NCI-H82 treated with DMSO at 0.1 percent for 48 hours (cell line): ENCODE measurements around the gene FASTKD3.
"Not testable (repeated sequence)": the region's sequence is repeated elsewhere in the genome, so short reads cannot be mapped to it uniquely, and the experiment has no call there.

Experiments
- DNase-seq: peaks from one replicate; lab custom pipeline; 2025; ENCODE audit not compliant: unreplicated experiment; lab: John Stamatoyannopoulos, UW

The FASTKD3 gene, protein sequence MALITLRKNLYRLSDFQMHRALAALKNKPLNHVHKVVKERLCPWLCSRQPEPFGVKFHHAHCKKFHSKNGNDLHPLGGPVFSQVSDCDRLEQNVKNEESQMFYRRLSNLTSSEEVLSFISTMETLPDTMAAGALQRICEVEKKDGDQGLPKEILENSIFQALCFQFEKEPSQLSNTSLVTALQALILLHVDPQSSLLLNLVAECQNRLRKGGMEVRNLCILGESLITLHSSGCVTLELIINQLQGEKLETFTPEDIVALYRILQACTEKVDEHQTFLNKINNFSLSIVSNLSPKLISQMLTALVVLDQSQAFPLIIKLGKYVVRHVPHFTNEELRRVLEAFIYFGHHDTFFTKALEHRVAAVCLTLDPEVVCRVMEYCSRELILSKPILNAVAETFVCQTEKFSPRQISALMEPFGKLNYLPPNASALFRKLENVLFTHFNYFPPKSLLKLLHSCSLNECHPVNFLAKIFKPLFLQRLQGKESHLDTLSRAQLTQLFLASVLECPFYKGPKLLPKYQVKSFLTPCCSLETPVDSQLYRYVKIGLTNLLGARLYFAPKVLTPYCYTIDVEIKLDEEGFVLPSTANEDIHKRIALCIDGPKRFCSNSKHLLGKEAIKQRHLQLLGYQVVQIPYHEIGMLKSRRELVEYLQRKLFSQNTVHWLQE

GRCh38 chr5:7868773-7869473, at the start of gene FASTKD3, which contains the start of gene MTRR:
FASTKD3 (minus strand) TSS chr5:7869031; CDS start chr5:7868083, 948 bp downstream.
MTRR (plus strand) TSS chr5:7869148; CDS start chr5:7870795, 1,647 bp downstream.
- peak; percentile 56 for DNase-seq

GRCh38 chr5:7917130-7918123, 48.6 kb upstream of the FASTKD3 start:
- DNase-seq = no peak

DNA sequence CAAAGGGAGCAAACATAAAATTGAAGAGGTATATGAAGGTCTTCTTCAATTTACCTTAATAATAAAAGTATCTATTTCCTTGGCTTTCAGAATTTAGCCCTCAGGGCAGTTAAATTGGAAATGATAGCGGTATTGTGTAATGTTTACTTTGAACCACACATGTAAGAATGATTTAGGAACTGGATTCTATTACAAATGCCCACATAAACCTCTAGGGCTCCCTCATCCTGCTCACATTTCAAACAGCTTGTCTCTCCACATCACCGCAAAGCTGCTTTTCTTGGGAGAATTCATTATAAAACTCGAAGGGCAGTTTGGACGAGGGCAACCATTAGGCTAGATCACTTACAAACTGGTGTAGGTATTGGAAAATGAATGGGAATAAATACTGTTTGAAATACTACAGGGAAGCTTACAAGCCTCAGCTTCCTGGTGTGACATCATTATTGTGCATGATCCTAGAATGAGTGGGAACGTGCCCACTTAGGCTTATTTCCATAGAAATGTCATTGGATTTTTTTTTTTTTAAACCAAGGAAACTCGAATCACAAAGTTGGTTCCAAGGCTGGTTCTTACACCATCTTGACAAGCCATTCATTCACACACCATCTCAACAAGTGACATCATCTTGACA, 47.5 kb upstream of the FASTKD3 start:
- DNase-seq = no peak

DNA sequence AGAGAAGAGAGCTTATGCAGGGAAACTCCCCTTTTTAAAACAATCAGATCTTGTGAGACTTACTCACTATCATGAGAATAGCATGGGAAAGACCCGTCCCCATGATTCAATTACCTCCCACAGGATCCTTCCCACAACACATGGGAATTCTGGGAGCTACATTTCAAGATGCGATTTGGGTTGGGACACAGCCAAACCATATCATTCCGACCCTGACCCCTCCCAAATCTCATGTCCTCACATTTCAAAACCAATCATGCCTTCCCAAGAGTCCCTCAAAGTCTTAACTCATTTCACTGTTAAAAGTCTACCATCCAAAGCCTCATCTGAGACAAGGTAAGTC, 42.6 kb upstream of the FASTKD3 start:
- not testable (repeated sequence) for DNase-seq

GRCh38 chr5:7910738-7911428, 42.1 kb upstream of the FASTKD3 start:
- no peak for DNase-seq

- DNase-seq = no peak
These were observed 39.5 kb upstream of the FASTKD3 start for GRCh38 chr5:7908317-7908716.

GRCh38 chr5:7907612-7908011, 38.8 kb upstream of the FASTKD3 start:
- no peak for DNase-seq

DNA sequence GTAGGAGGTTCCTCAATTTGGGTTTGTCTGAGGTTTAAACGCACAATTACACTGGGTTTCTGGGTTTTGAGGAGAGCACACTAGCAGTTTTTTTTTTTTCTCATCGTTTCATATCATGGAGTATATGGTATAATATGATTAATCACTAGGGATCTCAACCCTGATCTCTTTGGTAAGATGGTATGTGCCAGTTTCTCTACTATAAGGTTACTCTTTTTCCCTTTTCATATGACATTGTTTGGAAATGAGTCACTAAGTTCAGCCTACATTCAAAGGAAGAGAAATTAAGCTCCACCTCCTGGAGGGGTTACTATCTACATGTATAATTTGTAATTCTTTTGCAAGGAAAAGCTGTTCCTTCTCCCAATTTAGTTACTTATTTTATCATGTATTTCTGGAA, 35.3 kb upstream of the FASTKD3 start:
- no peak for DNase-seq

DNA sequence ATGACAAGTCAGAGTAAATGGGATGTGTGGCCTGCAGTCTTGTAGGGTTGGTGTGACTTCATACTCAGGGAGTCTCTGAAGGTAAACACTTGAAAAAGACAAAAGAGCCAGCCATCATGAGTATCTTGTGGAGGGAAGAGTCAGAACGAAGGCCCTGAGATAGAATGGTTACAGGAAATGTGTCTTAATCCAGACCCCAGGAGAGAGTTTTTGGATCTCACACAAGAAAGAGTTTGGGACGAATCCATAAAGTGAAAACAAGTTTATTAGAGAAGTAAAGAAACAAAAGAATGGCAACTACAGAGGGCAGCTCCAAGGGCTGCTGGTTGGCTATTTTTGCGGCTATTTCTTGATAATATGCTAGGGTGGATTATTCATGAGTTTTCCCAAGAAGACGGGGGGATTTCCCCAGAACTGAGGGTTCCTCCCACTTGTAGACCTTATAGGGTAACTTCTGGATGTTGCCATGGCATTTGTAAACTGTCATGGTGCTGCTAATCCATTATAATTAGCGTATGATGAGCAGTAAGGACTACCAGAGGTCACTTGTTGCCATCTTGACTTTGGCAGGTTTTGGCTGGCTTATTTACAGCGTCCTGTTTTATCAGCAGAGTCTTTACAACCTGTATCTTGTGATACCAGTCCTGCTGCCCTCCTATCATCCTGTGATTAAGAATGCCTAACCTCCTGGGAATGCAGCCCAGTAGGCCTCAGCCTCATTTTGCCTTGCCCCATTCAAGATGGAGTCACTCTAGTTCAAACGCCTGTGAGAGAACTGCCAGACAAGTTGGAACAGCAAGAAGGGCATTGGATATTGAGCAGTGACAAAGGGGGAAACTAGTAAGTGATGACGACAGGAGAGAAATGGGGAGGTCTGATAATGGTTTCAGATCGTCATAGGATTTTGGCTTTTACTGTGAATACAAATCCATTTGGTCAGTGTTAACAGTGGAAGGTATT, 34.1 kb upstream of the FASTKD3 start:
- DNase-seq = no peak

DNA sequence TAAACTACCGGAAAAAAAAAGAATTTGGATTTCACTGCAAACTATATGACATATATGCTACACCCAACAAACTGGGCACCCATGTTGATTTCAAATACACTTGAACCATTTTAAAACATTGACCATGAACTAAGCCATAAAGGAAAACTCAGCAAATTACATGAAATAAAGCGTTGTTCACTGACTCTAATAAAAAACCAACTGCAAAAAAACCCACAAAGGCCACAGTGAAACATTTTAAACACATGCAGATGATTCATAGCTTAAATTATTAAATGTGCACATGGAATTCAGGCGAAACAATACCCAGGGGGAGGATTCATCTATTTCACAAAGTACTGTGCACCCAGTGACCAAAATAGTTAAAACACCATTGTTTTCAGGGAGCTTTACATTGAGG, 33.4 kb upstream of the FASTKD3 start:
- no peak for DNase-seq

GRCh38 chr5:7897014-7897600, 28.3 kb upstream of the FASTKD3 start:
- DNase-seq = no peak

- DNase-seq = no peak
These were observed 26.0 kb upstream of the FASTKD3 start for GRCh38 chr5:7894860-7895259.

DNA sequence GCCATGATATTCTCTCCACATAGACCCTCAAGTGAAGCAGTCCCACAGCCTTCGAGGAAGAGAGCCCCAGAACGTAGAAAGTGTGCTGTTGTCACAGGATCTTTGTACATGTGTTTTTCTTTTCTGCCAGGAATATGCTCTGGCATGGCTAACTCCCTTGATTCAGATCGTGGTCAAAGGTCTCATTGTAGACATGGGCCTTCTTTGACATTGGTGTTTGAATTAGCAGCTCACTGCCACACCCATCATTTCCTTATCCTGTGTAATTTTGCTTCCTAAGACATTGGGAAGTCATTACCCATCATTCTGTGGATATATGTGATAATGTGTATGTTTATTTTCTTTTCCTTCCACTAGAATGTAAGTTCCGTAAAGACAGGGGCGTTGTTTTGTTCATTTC, 25.6 kb upstream of the FASTKD3 start:
- no peak for DNase-seq

DNA sequence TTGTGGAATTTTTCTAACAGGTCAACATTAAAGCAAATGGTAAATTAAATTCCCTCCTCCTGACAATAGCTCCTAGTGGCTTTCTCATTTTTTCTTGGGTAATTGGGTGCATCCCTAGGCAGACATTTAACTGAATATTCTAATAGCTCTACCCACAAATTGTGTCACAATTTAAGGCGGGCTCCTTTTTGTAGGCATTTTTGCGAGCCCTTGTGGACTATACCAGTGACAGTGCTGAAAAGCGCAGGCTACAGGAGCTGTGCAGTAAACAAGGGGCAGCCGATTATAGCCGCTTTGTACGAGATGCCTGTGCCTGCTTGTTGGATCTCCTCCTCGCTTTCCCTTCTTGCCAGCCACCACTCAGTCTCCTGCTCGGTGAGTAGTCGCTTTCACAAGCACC, 20.1 kb upstream of the FASTKD3 start:
- no peak for DNase-seq

GRCh38 chr5:7886849-7887475, 18.1 kb upstream of the FASTKD3 start:
- DNase-seq = no peak

- no peak for DNase-seq
These were observed 15.8 kb upstream of the FASTKD3 start for GRCh38 chr5:7884491-7885267.

DNA sequence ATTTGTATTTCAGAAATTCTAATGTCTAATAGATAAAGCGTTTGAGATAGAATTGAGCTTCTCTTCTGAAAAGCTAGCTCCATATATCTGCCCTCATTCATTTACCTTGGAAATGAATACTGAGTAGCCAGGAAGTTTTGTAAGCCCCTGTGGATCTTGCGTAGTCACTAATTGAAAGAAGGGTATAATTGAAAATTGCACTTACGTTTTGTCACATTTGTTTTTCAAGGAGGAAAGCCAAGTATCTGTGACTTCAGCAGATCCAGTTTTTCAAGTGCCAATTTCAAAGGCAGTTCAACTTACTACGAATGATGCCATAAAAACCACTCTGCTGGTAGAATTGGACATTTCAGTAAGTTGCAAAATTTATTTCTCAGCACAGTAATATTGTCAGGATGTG, 14.1 kb upstream of the FASTKD3 start:
- DNase-seq = no peak
